T-helper 22 cell (primary cell): Measurements from ENCODE around the gene SEMA4B.
"Not testable (repeated sequence)": the region's sequence is repeated elsewhere in the genome, so short reads cannot be mapped to it uniquely, and the experiment has no call there.

Experiments
- DNase-seq: peaks from one replicate; pipeline ENCODE4 v3.0.0-alpha.2; 2020; ENCODE audit warnings: low read depth

The SEMA4B gene

DNA sequence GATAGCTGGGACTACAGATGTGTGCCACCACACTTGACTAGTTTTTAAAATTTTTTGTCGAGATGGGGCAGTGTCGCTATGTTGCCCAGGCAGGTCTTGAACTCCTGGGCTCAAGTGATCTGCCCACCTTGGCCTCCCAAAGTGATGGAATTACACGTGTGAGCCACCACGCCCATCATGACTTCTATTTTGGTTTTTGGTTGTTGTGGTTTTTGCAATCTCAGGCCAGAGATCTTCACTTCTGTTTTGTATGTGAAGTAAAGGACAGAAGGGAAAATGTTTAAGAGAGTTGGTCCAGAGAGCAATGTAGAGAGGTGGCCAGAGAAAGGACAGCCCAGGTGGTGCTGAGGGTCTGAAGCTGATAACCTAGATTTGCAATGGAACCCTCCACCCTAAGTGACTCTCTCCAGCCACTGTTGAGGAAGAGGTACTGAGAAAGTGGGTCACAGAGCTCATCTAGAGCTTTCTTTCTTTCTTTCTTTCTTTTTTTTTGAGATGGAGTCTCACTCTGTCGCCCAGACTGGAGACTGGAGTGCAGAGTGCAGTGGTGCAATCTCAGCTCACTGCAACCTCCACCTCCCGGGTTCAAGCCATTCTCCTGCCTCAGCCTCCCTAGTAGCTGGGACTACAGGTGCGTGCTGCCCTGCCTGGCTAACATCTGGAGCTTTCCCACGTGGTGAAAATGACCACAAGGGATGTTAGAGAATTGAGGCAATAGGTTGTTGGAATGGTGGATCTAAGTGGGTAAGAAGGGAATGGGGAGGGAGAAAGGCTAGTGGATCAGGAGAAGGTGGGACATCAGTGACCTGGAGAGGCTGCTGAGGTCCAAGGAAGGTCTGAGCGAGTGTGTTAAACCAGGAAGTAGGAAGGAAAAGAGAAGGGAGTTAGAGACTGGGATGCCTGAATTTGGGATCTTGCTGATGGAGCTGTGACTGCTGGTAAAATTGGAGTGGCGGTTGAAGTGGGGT lies 22.4 kb upstream of the SEMA4B start:
- DNase-seq: no peak

DNA sequence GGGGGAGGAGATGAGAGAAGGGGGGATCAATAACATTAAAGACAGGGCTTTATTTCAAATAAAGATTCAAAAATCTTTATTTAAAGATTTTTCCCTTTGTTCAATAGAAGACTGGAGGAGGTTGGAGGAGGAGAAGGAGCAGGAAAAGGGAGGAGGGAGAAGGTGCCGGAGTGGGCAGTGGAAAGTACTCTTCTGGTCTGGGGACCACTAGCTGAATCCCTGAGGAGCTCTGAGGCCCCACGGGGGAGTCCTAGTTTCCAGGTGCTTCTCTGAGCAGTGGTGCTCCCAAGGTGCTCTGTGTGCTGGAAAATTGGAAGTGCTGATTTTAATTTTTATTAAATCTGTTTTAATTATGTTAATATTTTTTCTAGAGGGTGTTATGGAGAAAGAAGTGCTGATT lies 19.4 kb upstream of the SEMA4B start:
- no peak for DNase-seq

DNA sequence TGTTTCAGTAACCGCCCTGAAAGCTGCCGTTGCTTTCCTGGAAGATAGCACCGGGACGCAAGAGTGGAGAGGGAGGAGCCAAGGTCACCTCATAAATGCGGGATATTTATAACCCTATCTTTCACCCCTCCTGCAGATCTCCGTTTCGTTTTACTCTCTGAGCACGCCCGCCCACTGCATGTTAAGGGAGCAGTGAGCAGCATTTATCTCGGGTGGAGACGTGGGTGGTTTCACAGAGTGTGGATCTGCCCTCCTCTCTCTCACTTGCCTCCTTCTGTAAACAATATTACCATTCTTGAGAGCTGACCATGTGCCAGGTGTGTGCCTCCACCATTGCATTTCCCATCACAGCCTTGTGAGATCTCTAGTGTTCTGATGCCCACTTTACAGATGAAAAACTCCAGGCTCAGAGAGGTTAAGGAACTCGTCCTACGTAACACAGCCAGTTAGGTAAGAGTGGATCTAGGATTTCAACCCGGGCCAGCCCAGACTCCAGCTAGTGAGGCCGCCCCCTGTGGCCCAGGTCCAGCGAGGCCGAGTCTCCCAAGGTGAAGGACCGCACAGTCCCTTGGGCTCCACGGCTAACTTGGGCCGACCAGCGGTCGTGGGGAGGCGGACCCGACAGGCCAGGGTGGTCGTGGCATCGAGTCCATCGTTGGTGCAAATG lies 16.9 kb upstream of the SEMA4B start:
- DNase-seq: no peak

DNA sequence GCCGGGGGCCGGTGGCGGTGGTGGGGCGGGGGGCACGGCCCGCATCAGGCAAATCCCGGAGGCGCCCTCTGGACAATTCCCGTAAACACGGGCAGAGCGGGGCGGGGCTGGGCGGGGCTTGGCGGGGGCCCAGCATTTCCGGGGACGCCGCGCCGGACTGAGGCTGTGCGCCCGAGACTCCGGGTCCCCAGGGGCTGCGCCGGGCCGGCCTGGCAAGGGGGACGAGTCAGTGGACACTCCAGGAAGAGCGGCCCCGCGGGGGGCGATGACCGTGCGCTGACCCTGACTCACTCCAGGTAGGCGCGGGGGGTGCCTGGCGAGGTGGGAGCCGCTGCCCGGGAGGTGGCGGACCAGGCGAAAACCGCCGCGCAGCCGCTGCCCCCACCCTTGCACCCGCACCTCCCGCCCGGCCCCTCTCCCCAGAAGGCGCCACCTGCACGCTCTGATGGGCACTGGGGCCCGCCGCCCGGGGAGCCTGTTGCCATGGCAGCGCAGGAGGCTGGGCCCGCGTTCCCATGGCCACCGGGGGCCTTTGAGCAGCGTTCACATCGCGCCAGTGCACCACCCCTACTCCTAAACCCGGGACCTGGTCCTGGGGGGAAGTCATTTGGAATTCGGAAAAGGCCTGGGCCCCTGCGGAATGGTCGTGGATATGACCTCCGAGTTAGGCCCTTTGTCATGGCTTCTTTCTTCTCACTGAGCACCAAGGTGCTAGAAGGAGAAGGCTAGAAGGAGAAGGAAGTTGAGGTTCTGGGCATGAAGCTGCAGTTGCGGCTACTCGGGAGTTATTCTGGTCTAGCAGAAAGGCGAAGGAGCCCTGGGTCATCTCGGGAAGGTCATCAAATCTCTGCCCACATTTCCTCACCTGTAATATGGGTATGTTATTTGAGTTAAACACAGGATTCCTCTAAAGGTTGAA lies 16.1 kb upstream of the SEMA4B start:
- DNase-seq: peak; percentile 23

DNA sequence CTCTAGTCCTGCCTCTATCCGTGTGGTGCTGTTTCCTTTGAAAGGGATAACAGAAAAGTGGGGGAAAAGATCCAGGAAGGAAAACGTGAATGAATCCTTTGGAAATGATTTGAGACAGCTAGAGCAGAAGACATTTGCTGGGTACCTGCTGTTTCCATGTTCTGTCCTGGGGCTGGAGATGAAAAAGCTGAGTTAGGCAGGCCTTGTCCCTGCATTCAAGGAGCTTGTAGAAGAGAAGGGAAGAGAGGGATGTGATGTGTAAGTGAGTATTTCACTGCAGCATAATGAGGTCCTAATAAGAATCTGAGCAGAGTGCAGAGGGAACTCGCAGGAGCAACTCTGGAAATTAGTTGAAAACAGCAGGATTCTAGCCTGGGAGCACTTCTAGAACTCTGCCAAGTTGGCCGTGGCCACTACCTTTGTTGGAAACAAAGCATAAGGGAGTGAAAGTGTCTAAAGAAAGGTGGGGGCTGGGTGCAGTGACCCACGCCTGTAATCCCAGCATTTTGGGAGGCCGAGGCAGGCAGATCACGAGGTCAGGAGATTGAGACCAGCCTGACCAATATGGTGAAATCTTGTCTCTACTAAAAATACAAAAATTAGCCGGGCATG lies 13.8 kb upstream of the SEMA4B start:
- DNase-seq: no peak

DNA sequence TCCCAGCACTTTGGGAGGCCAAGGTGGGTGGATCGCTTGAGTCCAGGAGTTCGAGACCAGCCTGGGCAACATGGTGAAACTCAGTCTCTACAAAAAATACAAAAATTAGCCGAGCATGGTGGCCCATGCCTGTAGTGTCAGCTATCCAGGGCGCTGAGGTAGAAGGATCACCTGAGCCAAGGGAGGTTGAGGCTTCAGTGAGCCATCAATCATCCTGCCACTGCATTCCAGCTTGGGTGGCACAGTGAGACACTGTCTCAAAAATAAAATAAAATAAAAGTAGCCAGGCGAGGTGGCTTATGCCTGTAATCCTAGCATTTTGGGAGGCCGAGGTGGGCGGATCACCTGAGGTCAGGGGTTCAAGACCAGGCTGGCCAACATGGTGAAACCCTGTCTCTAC lies 13.1 kb upstream of the SEMA4B start:
- DNase-seq: not testable (repeated sequence)

DNA sequence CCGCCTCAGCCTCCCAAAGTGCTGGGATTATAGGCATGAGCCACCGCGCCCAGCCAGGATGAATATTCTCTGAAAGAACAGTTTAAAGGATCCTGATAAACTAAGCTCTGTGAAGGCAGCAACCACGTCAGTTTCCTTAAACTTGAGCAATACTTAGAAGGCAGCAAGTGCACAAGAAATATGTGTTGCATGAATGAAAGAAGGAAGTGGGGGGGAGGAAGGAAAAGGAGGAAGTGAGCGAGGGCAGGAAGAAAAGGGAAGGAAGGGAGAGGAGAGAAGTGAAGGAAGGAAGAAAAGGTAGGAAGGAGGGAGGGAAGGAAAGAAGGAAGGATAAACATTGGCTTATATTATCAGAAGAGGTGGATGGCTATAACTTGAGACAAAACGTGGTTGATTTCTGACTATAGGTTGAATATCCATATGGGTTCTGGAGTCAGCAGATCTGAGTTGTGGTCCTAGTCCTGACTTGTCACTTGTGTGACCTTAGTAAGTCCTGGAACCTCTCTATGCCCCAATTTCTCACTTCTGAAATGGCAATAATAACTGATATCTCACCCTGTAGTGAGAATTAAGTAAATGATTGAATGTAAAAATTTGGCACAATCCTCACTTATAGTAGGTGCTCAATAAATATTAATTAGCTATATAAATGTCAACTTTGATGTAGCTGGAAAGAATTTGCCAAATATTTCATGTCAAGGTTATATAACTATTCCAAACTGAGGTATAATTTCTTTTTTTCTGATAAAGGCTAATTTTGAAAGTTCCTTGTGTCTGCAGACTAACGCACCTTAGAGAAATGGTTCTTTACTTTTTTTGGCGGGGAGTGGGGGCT lies 12.0 kb upstream of the SEMA4B start:
- DNase-seq: no peak

DNA sequence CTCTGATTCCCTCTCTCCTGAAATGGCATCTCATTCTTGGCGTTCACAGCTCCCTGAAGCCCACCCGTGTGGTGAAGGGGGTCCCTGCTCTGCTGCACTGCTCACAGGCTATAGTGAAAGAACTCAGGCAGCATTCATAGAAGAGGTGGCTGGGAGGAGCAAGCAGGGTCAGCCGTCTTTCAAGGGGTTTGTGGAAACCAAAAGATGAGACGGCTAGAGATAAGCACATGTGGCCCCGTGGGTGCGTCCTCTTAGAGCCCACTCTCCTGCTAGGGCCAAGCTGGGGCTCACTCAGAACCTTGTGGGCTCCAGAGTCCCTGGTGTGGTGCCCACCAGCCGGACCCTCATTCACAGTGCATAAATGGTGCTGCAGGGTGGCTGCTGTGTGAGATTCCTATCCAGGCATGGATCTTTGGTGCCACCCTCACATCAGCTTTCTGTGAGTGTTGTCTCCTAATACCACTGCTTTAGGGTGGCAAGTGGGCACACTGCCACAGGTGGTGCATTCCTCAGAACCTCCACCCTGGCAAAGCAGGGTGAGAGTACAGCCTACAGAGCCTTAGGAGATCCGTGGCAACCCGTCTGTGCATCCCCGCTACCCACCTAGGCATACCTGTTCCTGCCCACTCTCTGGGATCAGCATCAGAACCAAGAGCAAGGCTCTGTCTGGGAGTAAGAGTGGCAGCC lies 11.2 kb upstream of the SEMA4B start:
- no peak for DNase-seq

DNA sequence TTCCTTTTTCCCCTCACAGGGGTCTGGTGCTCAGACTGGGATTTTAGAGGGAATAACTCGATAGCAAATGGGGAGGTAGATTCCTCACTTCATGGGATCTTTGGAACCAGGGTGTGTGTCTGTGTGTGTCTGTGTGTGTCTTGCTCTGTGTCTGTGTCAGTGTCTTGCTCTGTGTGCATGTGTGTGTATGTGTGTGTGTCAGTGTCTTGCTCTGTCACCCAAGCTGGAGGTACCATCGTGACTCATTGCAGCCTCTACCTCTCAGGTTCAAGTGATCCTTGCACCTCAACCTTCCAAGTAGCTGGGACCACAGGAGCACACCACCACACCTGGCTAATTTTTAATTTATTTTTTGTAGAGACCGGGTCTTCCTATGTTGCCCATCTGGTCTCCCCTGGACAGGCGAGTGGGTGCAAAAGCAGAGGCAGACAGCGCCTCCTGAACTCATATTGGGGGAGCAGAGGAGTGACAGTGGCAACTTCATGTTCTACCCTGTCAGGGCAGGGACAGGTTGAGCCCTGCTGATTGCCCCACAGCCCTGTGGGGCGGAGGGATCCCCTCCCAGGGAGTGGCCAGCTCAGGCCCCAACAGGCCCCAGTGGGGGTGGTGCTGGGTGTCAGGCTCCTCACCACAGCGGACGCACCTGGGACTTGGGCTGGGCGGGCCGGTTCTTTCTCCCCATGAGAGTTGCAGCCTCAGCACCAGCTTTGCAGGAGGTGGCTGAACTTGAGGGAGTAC lies 10.4 kb upstream of the SEMA4B start:
- no peak for DNase-seq

DNA sequence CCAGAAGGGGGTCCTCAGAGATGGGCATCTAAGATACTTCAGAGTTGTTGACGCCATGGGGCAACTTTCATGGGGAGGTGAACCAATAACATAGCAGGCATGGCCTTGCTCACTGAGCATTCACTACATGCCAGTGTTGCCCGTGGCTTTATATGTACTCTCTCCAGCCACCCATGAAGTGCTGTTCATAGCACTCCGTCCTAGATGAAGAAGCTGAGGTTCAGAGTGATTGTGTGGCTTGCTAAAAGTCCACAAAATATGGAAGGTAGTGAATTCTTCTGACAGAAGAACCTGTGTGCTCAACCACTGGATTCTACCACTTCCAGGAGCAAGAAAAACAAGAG lies 9.8 kb upstream of the SEMA4B start:
- DNase-seq: no peak

DNA sequence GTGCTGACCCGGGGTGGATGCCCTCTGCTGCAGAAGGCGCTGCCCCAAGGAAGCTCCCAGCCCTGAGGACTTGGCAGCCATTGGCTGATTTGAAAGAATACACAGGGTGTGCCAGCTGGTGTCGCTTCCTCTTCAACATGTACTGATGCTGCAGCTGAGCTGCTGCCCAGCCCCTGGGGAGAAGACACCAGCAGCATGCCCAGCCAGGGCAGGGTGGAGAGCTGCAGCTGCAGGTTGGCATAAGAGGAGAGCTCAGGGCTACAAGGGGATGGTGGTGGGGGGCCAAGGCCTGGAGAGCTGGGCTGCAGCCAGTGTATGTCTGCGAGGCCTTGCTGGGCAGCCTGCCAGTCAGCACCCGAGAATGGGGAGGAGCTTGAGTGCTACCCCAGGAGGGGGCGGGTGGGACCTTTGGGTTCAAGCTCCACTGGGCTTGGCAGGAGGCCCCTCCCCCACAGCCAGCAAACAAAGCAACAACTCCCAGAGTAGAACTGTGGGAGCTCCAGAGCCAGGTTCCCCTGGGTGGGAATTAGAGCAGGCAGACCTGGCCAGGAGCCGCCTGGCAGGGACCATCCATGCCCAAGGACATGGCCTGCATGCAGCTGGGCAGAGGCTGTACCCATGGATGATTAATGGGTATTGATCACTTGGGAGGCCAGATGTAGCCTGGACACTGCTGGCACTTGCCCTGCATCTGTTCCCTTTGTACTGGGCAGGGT lies 9.2 kb upstream of the SEMA4B start:
- DNase-seq: no peak

DNA sequence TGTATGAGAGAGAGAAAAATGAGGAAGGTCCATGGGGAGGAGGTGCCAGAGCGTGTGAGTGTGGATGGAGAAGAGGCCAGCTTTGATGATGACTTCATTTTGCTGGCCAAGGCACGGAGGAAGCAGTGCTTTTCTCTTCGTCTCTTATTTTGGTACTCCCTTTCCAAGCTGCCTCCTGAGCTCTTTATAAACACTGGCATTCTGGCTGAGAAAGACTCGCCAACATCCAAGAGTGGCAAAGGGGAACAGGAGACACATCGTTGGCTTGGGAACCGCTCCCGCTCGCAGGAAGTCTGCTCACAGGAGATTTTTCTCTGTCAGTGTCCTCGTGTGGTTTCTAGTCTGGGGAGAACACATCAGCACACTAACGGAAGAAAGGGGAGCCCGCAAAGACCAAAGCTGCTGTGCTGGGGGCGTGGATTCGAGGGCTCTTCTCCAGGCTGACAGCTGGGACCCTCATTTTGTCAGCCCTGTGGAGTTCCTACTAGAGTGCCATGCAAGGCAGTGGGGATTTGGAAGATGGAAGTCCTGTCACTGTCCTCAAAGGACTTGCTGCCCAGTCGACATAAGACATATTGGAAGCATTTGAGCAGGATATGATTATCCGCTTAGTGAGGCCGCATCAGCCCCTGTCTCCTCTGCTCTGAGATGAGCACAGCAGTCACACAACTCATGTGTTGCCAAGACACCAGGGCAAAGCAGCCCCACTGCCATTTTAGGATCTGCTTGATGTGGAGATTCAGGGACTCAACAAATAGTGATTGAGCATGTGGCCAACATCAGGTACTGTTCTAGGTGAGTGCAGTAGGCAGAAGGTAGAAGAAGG lies 8.0 kb upstream of the SEMA4B start:
- no peak for DNase-seq

DNA sequence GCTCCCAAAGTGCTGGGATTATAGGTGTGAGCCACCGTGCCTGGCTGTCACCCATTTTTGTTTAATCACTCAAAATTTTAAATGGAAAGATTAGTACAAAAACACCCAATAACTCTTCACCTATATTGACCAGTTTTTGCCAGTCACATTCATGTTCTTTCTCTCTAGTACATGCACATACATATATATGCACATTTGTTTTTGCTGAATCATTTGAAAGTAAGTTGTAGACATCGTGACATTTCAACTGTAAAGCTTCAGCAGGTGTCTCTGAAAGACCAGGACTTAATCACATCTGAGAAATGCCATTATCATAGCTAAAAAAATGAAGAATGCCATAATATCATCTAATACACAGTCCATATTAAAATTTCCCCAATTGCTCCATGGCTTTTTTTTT lies 6.5 kb upstream of the SEMA4B start:
- no peak for DNase-seq

DNA sequence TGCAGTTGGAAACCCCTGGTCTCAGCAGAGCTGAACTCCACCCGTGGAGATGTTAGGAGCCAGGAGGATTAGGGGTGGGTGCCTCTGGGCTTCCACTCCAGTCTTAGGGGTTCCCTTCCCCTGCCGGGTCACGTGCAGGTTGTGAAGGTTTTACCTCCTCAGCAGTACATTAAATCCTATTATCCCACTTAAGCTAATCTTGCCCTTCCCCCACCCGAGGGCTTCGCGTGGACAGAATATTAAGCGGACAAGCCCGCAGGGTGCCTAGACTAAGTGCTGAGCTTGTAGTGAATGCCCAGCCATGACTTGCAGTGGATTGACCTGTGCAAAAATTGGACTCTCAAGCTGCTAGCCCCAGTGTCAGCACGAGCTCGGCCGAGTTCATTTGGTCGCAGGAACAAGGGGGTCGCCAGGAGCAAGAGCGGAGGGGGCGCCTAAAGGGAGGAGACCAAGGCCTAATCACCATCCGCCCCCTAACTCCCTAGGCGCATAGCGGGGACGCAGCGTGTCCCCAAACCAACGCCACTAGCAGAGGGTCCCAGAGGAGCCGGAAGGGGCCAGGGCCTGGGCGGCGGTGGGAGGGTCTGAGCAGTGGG lies 498 bp upstream of the SEMA4B start:
- no peak for DNase-seq

DNA sequence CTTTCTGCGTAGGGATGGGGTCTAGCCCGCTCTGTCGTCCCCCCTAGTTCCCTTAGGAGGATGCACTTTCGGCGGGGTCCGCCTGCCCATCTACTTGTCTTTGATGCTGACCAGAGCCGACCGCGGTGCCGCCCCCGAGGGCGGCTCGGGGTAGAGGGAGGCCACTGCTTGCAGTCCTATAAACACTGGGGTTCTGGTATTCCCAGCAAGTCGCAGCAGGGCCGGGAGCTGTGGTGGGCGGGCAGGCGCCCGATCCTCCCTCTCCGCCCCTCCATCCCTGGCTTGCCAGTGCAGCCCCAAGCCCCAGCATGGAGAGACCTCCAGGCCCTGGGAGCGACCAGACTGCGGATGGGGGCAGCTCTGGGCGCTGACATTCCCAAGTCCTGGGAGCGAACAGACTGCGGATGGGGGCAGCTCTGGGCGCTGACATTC lies 830 bp downstream of the SEMA4B start:
- DNase-seq: no peak

DNA sequence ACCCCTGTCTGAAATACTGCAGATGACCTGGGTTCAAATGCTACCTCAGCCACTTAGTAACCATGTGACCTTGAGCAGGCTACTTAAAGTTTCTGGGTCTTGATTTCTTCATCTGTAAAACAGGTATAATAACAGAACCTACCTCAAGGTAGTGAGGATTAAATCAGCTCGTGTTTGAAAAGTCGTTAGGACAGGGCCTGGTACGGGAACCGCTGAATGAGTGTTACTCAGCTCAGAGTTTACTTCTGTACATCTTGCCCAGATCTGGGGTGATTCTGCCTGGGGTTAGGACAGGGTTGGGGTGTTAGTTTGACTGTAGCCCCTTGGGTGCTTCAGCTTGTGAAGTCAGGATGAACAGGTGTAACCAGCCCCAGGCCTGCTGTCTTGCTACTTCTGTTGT lies 1.8 kb downstream of the SEMA4B start:
- DNase-seq: no peak

DNA sequence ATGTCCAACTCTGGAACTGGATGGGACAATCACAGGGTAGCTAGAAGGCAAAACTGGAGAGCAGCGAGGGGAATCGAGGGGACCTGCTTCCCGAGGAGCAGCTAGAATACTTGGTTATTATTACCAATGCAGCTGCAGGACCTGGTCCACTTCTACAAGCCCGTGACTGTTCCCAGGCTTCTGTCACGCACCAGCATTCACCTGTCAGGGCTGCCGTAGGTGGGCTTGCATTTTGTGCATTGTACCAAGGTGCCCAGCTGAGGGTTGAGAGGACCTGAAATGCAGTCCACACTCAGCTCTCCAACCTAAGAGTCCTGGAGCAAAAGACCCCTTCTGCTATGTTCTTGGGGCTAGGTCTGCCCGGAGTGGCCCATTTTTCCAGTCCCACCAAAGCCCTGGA lies 2.3 kb downstream of the SEMA4B start:
- DNase-seq: no peak

DNA sequence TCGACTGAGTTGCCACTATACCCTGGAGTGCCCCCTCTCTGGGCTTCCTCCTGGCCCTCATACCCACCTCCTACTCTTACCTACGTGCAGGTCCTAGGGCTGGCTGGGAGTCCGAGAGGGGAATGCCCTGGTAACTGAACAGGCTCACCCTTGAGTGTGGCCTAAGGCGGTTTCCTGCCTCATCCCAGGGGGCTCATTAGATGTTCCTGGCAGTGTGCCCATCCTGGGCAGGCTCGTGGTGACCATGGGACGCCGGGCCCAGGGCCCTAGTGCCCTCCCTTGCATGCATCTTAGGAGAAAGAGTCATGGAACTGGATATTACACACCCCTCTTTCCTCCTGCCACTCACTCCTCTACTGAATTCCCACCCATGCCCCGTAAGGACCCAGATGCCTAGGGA lies 2.8 kb downstream of the SEMA4B start:
- no peak for DNase-seq
